K562 (cell line): ENCODE results near the gene MMP1. TPM values are rescaled to one million over a fixed set of nuclear protein-coding genes. Genes with fewer than 3 reads are reported as not detected.
A peak's percentile ranks its signal among the peaks of the same experiment; 100 is the strongest.

ENCODE experiments used
- FOXM1 ChIP-seq, 2 experiments: fragments of 450-650 bp in 1 of 2; sonication (generic) in 1 of 2; formaldehyde crosslinking in 1 of 2; IDR thresholded peaks; 2 replicates each; pipeline versions ENCODE4 v1.6.1 to v1.9.0; 2017 to 2022; ENCODE audit warnings: low read depth in 2 of 2, mild to moderate bottlenecking in 2 of 2, missing genetic modification reagents in 1 of 2, moderate library complexity in 1 of 2
- KDM1A ChIP-seq, 2 experiments: fragments of 450-650 bp; IDR thresholded peaks; 2 replicates each; pipeline ENCODE4 v1.6.1; 2016; ENCODE audit warnings: mild to moderate bottlenecking in 2 of 2
- KLF16 ChIP-seq: IDR thresholded peaks from 2 replicates; pipeline ENCODE4 v1.6.1; 2016; ENCODE audit warnings: antibody characterized with exemption
- MYC ChIP-seq, 2 experiments: fragments of 250-450 bp in 1 of 2; sonication (Bioruptor Pico) in 1 of 2; IDR thresholded peaks; 2 replicates each; pipeline versions ENCODE4 v1.5.1 to v1.6.1; 2012 to 2021; ENCODE audit warnings: low read depth in 2 of 2, borderline replicate concordance in 1 of 2, improper control_type of control experiment in 1 of 2, low read length in 1 of 2, mild to moderate bottlenecking in 1 of 2, moderate library complexity in 1 of 2
- NCOA6 ChIP-seq: fragments of 450-650 bp; IDR thresholded peaks from 2 replicates; pipeline ENCODE4 v1.6.1; 2017; ENCODE audit warnings: mild to moderate bottlenecking
- POLR2H ChIP-seq: IDR thresholded peaks from 2 replicates; pipeline ENCODE4 v1.6.1; 2016; ENCODE audit warnings: missing genetic modification characterization, low read depth, mild to moderate bottlenecking, control low read depth, missing compliant biosample characterization, moderate library complexity
- SMAD3 ChIP-seq: fragments of 450-650 bp; formaldehyde crosslinking; conservative IDR thresholded peaks from 2 replicates; pipeline ENCODE4 v1.4.0; 2020; ENCODE audit warnings: mild to moderate bottlenecking
- SOX6 ChIP-seq: fragments of 450-650 bp; IDR thresholded peaks from 2 replicates; pipeline ENCODE4 v1.6.1; 2014; ENCODE audit warnings: mild to moderate bottlenecking
- ZBTB1 ChIP-seq: sonication (generic); formaldehyde crosslinking; IDR thresholded peaks from 2 replicates; pipeline ENCODE4 v1.8.1; 2023; ENCODE audit warnings: missing genetic modification reagents, low read depth, mild to moderate bottlenecking, borderline replicate concordance
- ZNF589 ChIP-seq: fragments of 200-800 bp; sonication (Bioruptor generic); IDR thresholded peaks from 2 replicates; pipeline ENCODE4 v1.6.1; 2016; ENCODE audit warnings: low read depth, missing genetic modification characterization, missing compliant biosample characterization
- ZNF644 ChIP-seq: fragments of 200-800 bp; sonication (Bioruptor generic); IDR thresholded peaks from 2 replicates; pipeline ENCODE4 v1.6.1; 2016; ENCODE audit warnings: low read depth, missing genetic modification characterization, missing compliant biosample characterization
- polyA plus RNA-seq, 8 experiments: library from polyadenylated mRNA; depleted of rRNA in 4 of 8; stranded (reverse) in 5 of 8; unstranded in 3 of 8; fragments of >200 nt; fragmentation: Nextera tagmentation in 2 of 8; fragmentation: Illumina TruSeq in 1 of 8; extraction: Ambion mirVana in 2 of 8; extraction: Trizol in 1 of 8; gene quantifications; 2 replicates each; pipeline versions ENCODE4 v1.2.1 to v1.2.3, GENCODE V29; 2011 to 2014; ENCODE audit warnings: inconsistent platforms in 1 of 8, missing spikeins in 1 of 8
- total RNA-seq, 7 experiments: library from RNA; depleted of rRNA in 6 of 7; stranded (reverse); fragments of >200 nt in 6 of 7; fragmentation: Illumina TruSeq in 2 of 7; extraction: Trizol in 2 of 7; gene quantifications; 2 replicates each; pipeline versions ENCODE4 v1.2.1 to v1.2.3, GENCODE V29; 2011 to 2021; ENCODE audit warnings: low replicate concordance in 1 of 7
- TF ChIP-seq, protein P1 (sequence below): fragments of 250-450 bp; sonication (Bioruptor Pico); IDR thresholded peaks from 2 replicates; pipeline ENCODE4 v1.5.0; 2020; ENCODE audit warnings: mild to moderate bottlenecking
- TF ChIP-seq, protein P2 (sequence below), 2 experiments: IDR thresholded peaks; 2 replicates each; pipeline ENCODE4 v1.6.1; 2012; ENCODE audit warnings: improper control_type of control experiment in 2 of 2, low read depth in 2 of 2, low read length in 2 of 2, borderline replicate concordance in 1 of 2
- TF ChIP-seq, protein P3 (sequence below): sonication (generic); formaldehyde crosslinking; IDR thresholded peaks from 2 replicates; pipeline ENCODE4 v1.8.1; 2022; ENCODE audit warnings: missing genetic modification reagents
- TF ChIP-seq, protein P4 (sequence below), 2 experiments: fragments of 450-650 bp in 1 of 2; sonication (generic) in 1 of 2; formaldehyde crosslinking in 1 of 2; IDR thresholded peaks in 1 of 2; conservative IDR thresholded peaks in 1 of 2; 2 replicates each; pipeline versions ENCODE4 v1.6.1 to v1.8.1; 2016 to 2023; ENCODE audit warnings: mild to moderate bottlenecking in 2 of 2, moderate library complexity in 2 of 2, inconsistent platforms in 1 of 2, missing genetic modification reagents in 1 of 2
- TF ChIP-seq, protein P5 (sequence below): fragments of 200-800 bp; sonication (Bioruptor generic); IDR thresholded peaks from 2 replicates; pipeline ENCODE4 v1.6.1; 2017; ENCODE audit warnings: missing genetic modification characterization, missing compliant biosample characterization
- TF ChIP-seq, protein P6 (sequence below): fragments of 200-800 bp; sonication (Bioruptor generic); IDR thresholded peaks from 2 replicates; pipeline ENCODE4 v1.6.1; 2017; ENCODE audit warnings: missing genetic modification characterization, missing compliant biosample characterization

MMP1 gene
- total and polyA plus RNA-seq, 9 of the 15 experiments (the other 6 are each of a cell fraction or from before 2014, with no cell fraction given) = 0.06 to 0.33 (median 0.15) TPM; not detected in 2

DNA sequence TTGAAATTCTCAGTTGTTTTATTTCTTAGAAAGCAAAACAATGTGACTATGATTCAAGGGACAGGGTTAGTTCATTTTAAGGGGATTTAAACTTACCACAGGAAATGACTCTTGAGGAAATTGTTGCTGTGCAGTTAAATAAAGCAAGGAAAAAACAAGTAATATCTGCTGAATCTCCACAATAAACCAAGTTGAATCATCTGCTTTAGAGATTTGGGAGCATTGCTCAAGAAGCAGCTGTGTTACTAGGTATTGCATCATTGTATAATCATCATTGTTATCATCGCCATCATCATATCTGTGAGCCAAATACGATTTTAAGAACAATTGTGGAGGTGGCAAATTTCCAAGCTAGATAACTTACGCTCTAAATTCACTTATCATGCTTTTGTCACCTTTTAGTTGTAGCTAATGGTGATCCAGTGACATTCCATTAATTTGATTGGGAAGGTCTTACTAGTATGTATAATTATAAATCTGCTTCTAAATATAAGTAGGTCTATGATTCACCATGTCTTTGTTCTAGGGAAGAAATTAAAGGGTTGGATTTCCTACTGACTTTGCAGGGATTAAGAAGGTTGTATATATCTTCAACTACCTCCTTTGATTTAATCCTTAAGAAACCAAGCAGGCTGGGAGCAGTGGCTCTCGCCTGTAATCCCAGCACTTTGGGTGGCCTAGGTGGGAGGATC, 37.5 kb downstream of the MMP1 start (continued):
- TF ChIP-seq, protein P1, sequence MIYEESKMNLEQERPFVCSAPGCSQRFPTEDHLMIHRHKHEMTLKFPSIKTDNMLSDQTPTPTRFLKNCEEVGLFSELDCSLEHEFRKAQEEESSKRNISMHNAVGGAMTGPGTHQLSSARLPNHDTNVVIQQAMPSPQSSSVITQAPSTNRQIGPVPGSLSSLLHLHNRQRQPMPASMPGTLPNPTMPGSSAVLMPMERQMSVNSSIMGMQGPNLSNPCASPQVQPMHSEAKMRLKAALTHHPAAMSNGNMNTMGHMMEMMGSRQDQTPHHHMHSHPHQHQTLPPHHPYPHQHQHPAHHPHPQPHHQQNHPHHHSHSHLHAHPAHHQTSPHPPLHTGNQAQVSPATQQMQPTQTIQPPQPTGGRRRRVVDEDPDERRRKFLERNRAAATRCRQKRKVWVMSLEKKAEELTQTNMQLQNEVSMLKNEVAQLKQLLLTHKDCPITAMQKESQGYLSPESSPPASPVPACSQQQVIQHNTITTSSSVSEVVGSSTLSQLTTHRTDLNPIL = no peak
- TF ChIP-seq, protein P2, sequence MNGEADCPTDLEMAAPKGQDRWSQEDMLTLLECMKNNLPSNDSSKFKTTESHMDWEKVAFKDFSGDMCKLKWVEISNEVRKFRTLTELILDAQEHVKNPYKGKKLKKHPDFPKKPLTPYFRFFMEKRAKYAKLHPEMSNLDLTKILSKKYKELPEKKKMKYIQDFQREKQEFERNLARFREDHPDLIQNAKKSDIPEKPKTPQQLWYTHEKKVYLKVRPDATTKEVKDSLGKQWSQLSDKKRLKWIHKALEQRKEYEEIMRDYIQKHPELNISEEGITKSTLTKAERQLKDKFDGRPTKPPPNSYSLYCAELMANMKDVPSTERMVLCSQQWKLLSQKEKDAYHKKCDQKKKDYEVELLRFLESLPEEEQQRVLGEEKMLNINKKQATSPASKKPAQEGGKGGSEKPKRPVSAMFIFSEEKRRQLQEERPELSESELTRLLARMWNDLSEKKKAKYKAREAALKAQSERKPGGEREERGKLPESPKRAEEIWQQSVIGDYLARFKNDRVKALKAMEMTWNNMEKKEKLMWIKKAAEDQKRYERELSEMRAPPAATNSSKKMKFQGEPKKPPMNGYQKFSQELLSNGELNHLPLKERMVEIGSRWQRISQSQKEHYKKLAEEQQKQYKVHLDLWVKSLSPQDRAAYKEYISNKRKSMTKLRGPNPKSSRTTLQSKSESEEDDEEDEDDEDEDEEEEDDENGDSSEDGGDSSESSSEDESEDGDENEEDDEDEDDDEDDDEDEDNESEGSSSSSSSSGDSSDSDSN (IDR thresholded peaks at IDR 0.05; ENCODE audit: borderline replicate concordance in 1 of 2, low read depth in 2 of 2, low read length in 2 of 2) = no peak
- TF ChIP-seq, protein P3, sequence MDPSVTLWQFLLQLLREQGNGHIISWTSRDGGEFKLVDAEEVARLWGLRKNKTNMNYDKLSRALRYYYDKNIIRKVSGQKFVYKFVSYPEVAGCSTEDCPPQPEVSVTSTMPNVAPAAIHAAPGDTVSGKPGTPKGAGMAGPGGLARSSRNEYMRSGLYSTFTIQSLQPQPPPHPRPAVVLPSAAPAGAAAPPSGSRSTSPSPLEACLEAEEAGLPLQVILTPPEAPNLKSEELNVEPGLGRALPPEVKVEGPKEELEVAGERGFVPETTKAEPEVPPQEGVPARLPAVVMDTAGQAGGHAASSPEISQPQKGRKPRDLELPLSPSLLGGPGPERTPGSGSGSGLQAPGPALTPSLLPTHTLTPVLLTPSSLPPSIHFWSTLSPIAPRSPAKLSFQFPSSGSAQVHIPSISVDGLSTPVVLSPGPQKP (CRISPR knock-in tag) = no peak
- TF ChIP-seq ZNF644 (tag) (no peak), POLR2H (tag) (no peak), SOX6 (peak; percentile 86; the same call in 1 of the 2 replicates), SMAD3 (CRISPR knock-in tag) (no peak), MYC (IDR thresholded peaks at IDR 0.05; ENCODE audit: low read depth, low read length) (no peak), MYC (CRISPR knock-in tag; IDR thresholded peaks at IDR 0.05; ENCODE audit: borderline replicate concordance, low read depth) (no peak), KDM1A (IDR thresholded peaks at IDR 0.05) (no peak), KLF16 (no peak), FOXM1 (IDR thresholded peaks at IDR 0.05; ENCODE audit: low read depth) (no peak), FOXM1 (CRISPR knock-in tag; IDR thresholded peaks at IDR 0.05; ENCODE audit: low read depth) (no peak), ZNF589 (CRISPR knock-in tag) (no peak), ZBTB1 (CRISPR knock-in tag) (no peak), NCOA6 (no peak)
- TF ChIP-seq, protein P4, sequence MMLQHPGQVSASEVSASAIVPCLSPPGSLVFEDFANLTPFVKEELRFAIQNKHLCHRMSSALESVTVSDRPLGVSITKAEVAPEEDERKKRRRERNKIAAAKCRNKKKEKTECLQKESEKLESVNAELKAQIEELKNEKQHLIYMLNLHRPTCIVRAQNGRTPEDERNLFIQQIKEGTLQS (IDR thresholded peaks at IDR 0.05) = peak; percentile 86
- TF ChIP-seq, protein P4 (CRISPR knock-in tag; conservative IDR thresholded peaks at IDR 0.05) = no peak
- TF ChIP-seq, protein P5, sequence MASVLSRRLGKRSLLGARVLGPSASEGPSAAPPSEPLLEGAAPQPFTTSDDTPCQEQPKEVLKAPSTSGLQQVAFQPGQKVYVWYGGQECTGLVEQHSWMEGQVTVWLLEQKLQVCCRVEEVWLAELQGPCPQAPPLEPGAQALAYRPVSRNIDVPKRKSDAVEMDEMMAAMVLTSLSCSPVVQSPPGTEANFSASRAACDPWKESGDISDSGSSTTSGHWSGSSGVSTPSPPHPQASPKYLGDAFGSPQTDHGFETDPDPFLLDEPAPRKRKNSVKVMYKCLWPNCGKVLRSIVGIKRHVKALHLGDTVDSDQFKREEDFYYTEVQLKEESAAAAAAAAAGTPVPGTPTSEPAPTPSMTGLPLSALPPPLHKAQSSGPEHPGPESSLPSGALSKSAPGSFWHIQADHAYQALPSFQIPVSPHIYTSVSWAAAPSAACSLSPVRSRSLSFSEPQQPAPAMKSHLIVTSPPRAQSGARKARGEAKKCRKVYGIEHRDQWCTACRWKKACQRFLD (CRISPR knock-in tag) = no peak
- TF ChIP-seq, protein P6, sequence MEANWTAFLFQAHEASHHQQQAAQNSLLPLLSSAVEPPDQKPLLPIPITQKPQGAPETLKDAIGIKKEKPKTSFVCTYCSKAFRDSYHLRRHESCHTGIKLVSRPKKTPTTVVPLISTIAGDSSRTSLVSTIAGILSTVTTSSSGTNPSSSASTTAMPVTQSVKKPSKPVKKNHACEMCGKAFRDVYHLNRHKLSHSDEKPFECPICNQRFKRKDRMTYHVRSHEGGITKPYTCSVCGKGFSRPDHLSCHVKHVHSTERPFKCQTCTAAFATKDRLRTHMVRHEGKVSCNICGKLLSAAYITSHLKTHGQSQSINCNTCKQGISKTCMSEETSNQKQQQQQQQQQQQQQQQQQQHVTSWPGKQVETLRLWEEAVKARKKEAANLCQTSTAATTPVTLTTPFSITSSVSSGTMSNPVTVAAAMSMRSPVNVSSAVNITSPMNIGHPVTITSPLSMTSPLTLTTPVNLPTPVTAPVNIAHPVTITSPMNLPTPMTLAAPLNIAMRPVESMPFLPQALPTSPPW (CRISPR knock-in tag) = no peak
